Measurements from ENCODE around the gene SYT1.

SYT1 gene

DNA sequence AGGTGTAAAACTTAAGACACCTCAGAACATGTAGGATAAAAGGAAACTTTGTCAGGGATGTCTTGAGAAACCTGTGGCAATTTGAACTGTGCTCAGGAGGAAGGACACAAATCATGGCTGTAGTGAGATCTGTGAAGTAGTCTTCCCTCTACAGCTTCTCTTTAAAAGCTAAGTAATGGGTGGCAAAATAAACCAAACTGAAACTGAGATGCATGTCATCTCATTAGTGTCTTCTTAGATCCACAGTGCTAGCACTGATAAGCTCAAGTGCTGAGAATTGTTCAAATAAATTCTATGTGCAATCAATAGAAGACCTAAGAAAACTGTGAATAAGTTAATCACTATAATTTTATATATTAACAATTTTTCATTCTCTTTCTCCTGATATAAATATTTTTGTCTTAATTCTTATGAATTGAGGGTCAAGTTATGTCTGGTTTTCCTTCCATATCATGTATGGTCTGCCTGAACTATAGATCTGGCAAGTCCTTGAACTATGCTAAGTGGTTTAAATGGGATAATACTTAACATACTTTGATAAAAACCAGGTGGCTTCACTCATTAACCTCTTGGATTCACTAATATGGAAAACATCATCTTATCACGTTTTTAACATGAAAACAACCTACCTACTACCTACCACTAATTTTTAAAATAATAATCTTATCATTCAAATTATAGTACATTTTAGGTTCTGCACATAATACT is 27.2 kb downstream of the SYT1 start:
- DNase-seq: no peak

DNA sequence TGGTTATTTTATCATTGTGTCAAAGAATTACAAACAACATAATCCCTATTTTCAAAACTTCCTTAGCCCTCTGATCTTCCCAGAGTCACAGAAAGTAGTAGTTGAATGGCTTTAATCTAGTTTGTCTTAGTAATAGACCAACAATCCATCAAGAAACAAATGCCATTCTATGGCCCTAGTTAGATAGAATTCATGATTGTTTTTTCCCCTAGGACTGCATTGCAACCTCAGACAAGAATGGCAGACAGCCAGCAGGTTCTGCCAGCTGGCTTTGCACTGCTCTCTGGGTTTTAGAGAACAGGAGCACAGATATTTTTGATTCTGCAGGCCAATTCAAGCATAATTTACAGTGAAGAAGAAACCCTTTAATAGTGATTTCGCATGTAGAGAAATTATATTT is 33.8 kb downstream of the SYT1 start:
- peak in 22 of 58 donors; percentile 2 to 65 (median 15) for DNase-seq

DNA sequence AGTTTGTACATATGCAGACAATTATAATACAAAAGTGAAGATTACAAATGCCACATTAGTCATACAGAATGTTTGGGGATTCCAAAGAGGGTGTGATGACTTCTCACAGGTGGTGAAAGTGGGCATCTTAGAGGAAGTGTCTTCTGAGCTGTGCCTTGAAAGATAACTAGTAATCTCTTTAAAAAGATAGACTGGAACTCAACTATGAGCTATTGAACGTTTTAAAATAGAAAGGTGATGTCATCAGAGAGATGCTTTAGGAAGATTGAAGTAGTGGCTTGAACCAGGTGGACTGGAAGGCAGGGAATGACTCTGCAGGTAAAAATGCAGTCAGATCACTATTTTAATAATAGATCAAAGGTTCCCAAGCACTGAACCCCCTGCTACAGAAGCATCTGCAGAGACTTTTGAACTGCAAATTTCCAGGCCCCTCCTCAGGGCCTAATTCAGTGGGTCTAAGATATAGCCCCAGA is 50.3 kb downstream of the SYT1 start:
- no peak for DNase-seq

DNA sequence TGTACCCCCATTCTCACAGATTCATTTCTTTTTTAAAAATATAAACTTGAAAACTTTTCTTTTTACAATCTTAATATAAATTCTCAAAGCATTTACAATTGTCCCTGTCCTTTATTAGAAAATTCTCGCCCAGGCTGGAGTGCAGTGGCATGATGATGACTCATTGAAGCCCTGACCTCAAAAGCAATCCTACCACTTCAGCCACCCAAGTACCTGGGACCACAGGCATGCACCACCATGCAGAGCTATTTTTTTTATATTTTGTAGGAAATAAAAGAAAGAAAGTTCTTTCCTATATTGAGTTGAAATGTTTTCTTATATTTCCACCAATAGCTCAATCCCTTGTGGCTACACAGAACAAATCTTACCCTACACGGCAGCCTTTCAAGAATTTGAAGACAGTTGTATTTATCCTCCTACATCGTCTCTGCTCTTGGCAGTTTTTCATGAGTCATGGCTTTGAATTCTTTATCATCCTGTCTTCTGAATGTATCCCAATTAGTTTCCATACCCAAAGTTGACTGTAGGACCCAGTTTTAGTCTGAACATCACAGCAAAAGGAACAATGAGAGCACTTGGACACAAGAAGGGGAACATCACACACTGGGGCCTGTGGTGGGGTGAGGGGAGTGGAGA is 52.4 kb downstream of the SYT1 start:
- peak in 1 of 58 donors; percentile 31 for DNase-seq

DNA sequence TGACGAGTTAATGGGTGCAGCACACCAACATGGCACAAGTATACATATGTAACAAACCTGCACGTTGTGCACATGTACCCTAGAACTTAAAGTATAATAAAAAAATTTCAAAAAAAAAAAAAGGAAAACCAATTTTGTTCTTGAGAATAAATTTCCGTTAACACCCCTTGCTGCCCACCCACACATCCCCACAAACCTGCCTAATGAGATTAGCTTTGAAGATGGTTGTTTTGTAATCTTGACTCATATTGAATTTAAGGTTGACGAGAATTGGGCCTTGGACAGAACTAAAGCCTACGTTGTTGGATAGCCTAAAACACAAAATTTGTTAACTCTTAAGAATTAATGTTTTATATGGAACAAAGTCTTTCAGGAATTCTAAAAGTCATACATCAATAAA is 52.9 kb downstream of the SYT1 start:
- DNase-seq: no peak

DNA sequence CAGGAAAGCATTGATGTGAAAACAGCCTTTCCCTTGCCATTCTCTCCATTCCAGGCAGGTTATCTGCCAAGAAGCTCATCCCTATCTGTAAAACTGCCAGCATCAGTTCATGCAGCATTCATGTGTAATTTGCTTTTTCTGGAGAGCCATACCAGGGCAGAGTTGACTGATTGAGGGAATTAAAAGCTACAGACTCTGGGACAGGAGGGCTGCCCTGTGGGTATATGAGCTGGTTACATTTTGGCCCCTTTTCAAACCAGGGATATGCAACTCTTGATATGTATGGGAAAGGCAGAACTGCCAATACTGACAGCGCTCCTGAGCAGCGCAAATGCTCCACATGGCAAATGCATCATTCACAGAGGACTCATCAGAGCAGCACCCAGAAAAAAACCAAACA is 53.7 kb downstream of the SYT1 start:
- DNase-seq: peak in 4 of 58 donors; percentile 3 to 20 (median 4)

DNA sequence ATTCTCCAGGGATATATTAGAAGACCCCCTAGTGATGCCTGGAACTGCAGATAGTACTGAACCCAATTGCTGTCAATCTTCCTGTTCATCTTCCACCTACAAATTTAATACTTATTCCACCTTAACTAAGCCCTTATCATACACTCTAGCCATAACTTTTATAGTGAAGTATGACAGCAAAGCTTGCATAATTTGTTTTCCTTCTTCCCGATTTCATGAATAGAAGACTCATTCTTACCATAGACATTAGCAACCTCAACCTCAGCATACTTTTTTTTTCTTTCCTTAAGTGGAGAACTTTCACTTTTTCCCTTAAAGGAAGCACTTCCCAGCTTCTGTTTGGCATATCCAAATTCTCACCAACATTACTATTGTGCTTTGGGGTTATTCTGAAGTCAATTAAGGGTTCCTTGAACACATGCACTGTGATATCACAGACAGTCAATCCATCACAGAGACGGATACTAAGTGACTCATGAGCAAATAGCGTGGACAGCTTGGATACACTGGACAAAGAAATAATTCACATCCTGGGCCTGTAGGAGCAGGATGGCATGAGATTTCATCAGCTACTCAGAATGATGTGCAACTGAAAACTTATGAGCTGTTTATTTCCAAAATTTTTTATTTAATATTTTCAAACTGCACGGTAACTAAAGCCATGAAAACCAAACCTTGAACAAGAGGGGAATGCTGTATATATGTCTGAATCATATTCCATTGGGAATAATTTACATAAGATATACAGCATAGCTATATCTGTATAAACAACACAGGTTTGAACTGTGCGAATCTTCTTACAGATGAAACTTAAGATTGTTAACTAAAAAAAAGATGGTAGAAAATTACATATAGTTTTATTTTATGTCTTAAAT is 63.9 kb downstream of the SYT1 start:
- DNase-seq: no peak

DNA sequence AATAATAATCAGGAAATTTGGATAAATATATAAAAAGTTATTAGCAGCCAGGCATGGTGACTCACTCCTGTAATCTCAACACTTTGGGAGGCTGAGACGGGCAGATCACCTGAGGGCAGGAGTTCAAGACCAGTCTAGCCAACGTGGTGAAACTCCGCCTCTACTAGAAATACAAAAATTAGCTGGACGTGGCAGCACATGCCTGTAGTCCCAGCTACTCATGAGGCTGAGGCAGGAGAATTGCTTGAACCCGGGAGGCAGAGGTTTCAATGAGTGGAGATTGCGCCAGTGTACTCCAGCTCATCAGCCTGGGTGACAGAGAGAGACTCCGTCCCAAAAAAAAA is 64.5 kb downstream of the SYT1 start:
- no peak for DNase-seq

DNA sequence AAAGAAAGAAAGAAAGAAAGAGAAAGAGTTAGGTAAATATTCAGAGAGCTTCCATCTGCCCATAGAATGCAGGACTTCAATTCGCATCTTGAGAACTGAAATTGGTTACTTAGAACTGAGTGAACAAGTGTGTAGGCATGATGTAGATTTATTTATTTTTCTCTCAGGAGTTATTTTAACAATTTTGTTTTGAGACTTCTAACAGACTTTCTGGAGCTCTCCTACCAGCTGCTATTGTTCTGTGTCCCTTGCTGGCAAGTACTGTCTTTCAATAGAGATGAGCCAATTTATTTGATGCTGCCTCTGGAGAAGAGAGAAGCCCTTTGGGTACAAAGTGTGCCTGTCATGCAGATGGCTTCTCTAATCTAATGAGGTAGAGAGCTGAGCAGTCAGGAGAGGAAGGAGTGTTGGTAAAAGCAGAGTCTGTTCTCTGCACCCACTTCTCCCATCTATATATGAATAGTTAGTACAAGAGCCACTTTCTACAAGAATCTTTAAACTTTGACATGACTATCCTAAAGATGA is 67.0 kb downstream of the SYT1 start:
- DNase-seq: peak in 6 of 58 donors; percentile 4 to 57 (median 31)

DNA sequence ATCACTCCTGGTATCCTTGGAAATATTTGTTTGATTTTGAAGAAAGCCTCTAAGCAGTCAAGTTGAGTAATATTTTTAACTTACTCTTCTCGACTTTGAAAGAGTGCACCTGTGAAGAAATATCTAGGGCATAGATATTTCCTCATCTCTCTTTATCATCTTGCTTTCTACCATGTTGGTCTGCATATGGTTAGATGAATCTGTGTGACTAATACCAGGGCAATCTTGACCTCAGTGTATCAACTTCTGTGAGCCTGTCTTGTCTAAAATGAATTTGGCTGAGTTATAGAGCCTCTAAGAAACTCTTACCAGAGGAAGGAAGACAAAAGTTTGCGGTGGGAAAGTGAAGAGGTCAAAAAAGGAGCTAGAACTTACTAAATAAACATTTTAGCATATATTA is 68.4 kb downstream of the SYT1 start:
- DNase-seq: no peak

DNA sequence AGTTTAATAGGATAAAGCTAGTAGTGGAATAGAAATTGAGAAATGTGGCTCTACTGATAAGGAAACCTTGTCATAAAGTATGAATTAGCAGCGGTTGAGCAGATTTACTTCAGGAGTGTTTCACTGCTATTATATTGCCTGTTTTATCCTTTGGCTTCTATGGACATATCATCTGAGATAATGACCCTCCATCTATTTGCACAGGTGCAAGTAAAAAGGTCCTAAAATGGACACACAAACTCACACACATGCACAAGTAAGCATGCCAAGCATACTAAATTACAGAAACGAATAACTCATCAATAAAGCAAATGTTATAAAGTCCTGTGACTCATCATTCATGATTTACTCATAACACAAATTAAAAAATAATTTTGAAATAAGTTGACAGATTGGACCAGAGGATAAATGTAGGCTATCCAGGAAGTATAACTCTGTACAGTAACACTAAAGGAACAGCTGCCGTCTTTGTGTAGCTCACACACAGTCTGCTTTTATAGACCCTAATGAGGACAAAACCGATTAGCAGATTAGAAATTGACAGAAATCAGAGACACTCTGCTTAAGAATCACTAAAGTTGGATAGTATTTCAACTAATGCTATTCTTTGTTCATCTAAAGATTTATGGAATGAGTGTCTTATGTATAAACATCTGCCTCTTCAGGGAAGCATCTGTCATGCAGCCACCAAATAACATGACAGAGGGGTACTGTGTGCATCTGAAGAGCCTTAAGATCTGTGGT is 73.9 kb downstream of the SYT1 start:
- no peak for DNase-seq

DNA sequence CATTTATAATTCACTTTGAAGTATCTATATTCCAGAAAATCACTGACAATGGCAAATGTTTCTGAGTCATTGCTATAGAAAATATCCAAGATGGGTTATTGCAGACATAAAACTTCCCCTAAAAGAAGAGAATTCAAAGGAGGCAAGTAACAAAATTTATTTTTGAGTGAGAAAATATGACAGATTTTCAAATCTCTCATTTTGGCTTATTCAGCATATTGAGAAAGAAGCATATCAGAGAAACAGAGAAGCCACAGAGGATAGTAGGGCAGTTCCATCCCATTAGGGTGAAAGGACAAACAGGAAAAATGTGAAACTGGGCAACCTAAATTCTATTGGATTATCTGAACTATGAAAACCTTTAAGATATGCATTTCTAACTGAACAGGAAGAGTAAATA is 85.0 kb downstream of the SYT1 start:
- DNase-seq: no peak

DNA sequence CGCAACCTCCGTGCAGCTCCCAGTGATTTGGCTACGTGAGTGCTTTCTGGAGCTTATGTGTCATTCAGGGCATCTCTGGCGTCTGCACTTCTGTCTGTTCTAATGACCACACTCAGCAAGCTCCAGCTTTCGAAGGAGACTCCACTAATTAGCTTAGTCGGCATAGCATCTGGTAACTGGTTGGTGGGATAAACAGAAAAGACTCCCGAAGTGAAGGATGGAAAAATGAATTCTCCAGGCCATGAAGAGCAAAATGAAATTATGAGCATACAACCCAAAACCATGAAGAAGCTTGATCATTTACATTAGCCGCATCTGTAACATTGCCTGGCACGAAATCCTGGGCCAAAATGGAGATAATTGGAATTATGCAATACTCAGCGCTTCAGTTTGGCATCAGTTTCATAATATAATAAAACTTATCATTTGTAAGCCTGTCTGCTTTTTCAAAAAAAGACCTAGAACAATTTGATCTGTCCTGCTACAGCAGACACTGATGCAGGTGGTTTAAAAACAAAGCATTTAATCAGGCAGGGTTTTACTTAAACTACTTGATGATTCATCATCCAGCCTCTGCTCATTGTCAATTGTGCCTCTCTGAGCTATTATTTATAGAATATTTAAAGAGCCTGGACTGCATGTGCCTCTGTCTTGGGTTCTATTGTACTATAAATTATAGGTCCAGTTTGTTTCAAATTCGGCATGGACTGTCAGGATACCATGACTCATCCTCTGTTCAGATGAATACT is 87.4 kb downstream of the SYT1 start:
- peak in 1 of 58 donors; percentile 40 for DNase-seq

DNA sequence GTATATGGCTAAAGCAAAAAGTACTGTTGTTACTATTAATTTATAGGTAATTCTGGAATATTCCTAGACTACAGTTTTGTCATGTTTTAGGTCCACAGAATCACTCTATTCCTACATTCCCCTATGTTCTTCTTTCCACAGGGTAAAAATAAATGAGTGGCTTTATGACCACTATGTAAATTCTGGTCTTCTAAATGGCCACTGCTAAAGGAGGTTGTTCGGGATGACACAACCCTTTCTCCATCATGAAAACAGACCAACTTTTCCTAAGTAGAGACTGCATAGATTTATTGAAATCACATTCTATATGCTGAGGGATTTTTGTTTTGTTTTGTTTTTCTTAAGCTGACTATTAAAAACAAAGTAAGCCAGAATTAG is 88.0 kb downstream of the SYT1 start:
- no peak for DNase-seq

DNA sequence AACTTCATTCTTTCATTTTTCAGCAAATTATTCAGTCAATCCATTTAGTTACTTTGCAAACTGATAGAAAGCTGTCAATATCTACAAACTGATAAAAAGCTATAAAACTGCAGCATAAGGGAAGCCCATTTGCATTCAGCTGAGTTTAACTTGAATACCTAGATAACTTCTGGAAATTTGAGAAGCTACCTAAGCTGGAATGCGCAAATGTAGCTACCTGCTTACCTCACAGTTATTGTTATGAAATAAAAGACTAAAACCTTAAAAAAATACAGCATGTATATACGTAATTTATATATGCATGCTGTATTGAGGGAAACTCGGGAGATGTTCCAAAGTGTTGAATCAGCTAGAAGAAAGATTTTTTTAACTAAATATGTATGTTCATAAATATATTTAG is 94.4 kb downstream of the SYT1 start:
- DNase-seq: no peak

DNA sequence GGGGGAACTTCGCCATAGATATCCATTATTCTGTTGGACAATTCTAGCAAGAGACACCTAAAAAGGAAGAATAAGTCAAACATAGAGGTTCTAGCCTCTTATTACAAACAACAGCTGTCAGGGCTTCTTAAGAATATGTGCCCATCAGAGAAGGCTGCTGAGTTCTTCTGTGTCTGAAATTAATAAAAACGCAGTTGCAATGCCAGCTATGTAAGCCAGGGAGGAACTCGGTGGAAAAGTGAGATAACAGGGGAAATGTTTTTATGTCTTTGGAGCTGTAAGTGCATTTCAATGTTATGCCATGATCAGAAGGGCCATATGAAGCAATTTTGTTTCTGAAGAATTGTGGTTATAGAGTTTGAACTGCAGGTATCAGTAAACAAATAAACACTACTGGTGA is 95.0 kb downstream of the SYT1 start:
- DNase-seq: no peak

DNA sequence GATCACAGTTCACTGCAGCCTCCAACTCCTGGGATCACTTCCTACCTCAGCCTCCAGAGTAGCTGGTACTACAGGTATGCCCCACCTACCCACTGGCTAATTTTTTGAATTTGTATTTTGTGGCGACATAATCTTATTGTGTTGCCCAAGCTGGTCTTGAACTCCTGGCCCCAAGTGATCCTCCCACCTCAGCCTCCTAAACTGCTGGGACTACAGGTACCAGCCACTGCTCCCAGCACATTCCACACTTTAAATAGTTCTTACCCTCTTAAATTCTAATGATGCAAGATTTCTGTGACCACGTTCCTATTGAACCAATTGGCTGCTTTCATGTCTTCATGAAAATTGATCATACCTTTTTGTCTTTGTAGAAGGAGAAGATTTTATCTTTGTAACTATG is 96.6 kb downstream of the SYT1 start:
- DNase-seq: no peak

DNA sequence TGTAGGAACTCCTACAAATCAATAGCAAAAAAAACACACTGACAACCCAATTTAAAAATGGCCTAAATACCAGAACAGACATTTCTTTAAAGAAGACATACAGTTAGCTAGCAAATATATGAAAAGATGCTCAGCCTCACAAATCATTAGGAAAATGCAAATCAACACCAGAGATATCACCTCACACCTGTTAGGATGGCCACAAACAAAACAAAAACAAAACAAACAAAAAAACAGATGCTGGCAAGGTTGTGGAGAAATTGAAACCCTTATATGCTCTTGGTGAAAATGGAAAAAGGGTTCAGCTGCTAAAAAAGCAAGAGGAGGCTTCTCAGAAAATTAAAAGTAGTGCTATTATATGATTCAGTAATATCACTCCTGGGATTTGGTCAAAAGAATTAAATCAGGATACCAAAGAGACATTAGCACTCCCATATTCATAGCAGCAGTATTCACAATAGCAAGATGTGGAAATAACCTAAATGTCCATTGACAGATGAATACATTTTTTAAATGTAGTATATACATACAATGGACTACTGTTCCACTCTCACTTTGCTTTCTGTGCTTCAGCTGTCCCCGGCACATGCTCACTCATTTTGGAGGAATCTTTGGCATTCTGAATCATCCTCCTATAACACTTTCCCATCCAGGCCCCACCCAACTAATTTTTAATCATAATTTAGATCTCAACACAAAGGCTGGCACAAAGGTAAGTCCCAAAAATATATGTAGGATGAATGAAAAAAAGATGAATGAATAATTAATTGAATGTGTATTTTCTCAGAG is 99.1 kb downstream of the SYT1 start:
- no peak for DNase-seq

DNA sequence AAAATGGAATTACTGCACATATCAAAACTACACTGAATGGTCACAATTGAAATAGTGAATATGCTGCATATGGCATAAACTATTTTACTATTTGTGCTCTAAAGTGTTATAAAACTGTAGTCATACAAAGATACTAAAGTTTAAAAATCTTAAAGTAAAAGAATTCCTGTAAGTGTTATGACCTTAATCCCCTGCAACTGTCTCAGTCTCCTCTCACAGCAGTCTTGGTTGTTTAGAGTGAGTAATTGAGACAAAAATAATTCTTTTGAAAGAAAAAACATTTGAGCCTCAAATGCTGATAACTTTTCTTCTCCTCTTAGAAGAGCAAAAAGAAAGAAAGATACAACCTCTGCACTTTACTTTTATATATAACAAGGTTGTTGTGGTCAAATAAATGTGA is 99.9 kb downstream of the SYT1 start:
- no peak for DNase-seq

DNA sequence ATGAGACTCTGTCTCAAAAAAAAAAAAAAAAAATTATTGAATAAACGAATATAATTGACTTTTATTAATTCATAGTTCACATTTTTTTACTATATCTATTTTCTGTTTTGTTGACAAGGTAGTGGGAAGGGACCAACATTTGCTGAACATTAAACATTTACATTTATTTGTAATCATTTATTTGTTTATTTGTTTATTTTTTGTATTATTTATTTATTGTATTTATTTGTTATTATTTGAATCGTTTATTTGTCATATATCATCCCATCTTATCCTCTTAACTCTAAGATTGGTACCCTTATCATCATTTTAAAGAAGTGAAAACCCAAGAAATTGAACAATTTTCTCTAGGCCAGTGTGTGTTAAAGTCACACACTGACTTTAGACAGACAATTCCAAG is 101.5 kb downstream of the SYT1 start:
- DNase-seq: no peak
